Natural killer cell treated with Interleukin-12 subunit alpha and Interleukin-12 subunit beta and Interleukin-15 and Interleukin-18, amount 100 ng/mL, for 72 hours (primary cell): Measurements from ENCODE around the gene SP1. TPM values are rescaled to one million over a fixed set of nuclear protein-coding genes. Genes with fewer than 3 reads are reported as not detected.
"Not testable (repeated sequence)": the region's sequence is repeated elsewhere in the genome, so short reads cannot be mapped to it uniquely, and the experiment has no call there.

ENCODE experiments used
- ATAC-seq, 2 donors: fragments of 150-1000 bp; cut with Tn5 transposase in 1 of 2; sonication (Bioruptor Pico), chemical (Tn5 transposase) in 1 of 2; 2 replicates each; pipeline ENCODE4 v1.10.0; 2021
- DNase-seq: peaks from one replicate; pipeline ENCODE4 v3.0.0; 2022; ENCODE audit warnings: low spot score
- H3K27ac Mint-ChIP-seq, 2 donors: 1 replicate in 1 of 2; 2 replicates in 1 of 2; pipeline ENCODE4 v1.8.0; 2022; ENCODE audit warnings: mixed read lengths in 2 of 2, mild to moderate bottlenecking in 1 of 2, moderate library complexity in 1 of 2
- H3K27me3 Mint-ChIP-seq, 2 donors: 1 replicate in 1 of 2; 2 replicates in 1 of 2; pipeline ENCODE4 v1.8.0; 2022; ENCODE audit warnings: mixed read lengths in 2 of 2
- H3K36me3 Mint-ChIP-seq: one replicate; pipeline ENCODE4 v1.8.0; 2022; ENCODE audit warnings: mixed read lengths
- H3K4me1 Mint-ChIP-seq, 2 donors: 1 replicate in 1 of 2; 2 replicates in 1 of 2; pipeline ENCODE4 v1.8.0; 2022; ENCODE audit warnings: low read depth in 2 of 2, mixed read lengths in 2 of 2, mild to moderate bottlenecking in 1 of 2
- H3K4me3 Mint-ChIP-seq: one replicate; pipeline ENCODE4 v1.8.0; 2022; ENCODE audit warnings: mixed read lengths
- H3K9me3 Mint-ChIP-seq: 2 replicates; pipeline ENCODE4 v1.8.0; 2022; ENCODE audit warnings: mixed read lengths
- total RNA-seq, 2 donors: library from RNA; stranded (reverse); gene quantifications; one replicate each; pipeline ENCODE4 v1.2.3, GENCODE V29; 2022

SP1 gene
- total RNA-seq, 2 donors from 2014 or later = 56.8 to 68.1 TPM

DNA sequence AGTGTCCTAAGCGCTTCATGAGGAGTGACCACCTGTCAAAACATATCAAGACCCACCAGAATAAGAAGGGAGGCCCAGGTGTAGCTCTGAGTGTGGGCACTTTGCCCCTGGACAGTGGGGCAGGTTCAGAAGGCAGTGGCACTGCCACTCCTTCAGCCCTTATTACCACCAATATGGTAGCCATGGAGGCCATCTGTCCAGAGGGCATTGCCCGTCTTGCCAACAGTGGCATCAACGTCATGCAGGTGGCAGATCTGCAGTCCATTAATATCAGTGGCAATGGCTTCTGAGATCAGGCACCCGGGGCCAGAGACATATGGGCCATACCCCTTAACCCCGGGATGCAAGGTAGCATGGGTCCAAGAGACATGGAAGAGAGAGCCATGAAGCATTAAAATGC, 31.0 kb downstream of the SP1 start:
- ATAC-seq (no peak), DNase-seq (no peak)
- peaks cover 17 to 19% of the 10 kb centered on the region in 2 donors for H3K4me1 Mint-ChIP-seq
- no peak overlapping the region for H3K27ac Mint-ChIP-seq
- H3K4me3 Mint-ChIP-seq = no peak overlapping the region
- H3K9me3 Mint-ChIP-seq = no peaks in the 10 kb centered on the region
- no peaks in the 10 kb centered on the region for H3K27me3 Mint-ChIP-seq
- peaks cover 21% of the 10 kb centered on the region for H3K36me3 Mint-ChIP-seq

GRCh38 chr12:53413485-53414204, 33.7 kb downstream of the SP1 start:
- H3K4me3 Mint-ChIP-seq = no peak overlapping the region

DNA sequence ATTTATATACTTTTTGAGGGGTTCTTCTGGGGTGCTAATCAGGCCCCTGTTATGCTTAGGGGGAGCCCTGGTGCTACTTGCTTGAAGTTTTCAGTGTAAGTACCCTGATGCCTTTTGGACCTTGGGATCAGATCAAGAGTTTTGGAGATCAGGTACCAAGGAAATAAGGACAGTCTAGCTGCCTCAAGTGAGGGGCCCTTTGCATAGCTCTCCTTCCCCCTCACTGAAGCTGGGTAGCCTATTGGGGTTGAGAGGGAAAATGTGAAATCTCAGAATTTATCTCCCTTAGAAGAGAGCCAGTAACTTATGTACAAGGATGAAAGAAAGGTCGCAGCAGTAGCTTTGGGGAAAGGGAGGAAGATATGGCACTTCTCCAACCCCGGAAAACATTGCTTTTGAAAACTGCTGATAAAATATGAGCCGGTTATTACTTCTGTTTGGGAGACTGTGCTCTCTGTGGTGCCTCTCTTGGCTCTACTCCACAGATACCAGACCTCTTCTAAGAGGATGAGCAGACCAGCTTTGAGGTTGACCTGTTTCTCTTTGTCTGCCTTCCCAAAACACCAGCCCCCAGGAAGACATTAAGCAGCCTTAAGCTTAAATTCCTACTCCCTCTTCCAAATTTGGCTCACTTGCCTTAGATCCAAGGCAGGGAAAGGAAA, 34.9 kb downstream of the SP1 start:
- Mint-ChIP-seq H3K27me3 (no peaks in the 10 kb centered on the region), H3K4me3 (no peak overlapping the region), H3K4me1 (peaks cover 19 to 20% of the 10 kb centered on the region in 2 donors), H3K36me3 (peaks cover 14% of the 10 kb centered on the region), H3K9me3 (no peaks in the 10 kb centered on the region), H3K27ac (no peak overlapping the region)
- ATAC-seq (no peak), DNase-seq (no peak)

More at GRCh38 chr12:53413485-53414204, 33.7 kb downstream of the SP1 start:
- H3K36me3 Mint-ChIP-seq = peaks cover 21% of the 10 kb centered on the region
- DNase-seq = no peak
- peak overlapping the region; percentile 39 to 71 for H3K27ac Mint-ChIP-seq
- ATAC-seq = no peak
- no peaks in the 10 kb centered on the region for H3K27me3 Mint-ChIP-seq
- H3K9me3 Mint-ChIP-seq = no peaks in the 10 kb centered on the region
- H3K4me1 Mint-ChIP-seq = peaks cover 18 to 19% of the 10 kb centered on the region in 2 donors

- not testable (repeated sequence) for DNase-seq, H3K9me3 Mint-ChIP-seq
Measured at GRCh38 chr12:53415752-53416389, 35.9 kb downstream of the SP1 start.

DNA sequence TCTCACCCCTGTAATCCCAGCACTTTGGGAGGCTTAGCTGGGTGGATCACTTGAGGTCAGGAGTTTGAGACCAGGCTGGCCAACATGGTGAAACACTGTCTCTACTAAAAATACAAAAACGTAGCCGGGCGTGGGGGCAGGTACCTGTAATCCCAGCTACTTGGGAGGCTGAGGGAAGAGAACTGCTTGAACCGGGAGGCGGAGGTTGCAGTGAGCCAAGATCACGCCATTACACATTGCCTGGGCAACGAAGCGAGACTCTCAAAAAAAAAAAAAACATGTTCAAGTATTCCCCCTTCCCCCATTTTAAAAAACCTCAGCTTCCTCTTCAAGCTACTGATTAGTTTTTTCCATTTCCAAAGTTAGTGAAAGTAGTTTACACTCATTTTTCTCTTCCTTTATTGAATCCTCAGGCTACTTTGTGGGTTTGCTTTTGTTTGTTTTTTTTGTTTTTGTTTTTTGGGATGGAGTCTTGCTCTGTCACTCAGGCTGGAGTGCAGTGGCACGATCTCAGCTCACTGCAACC, 37.4 kb downstream of the SP1 start:
- not testable (repeated sequence) for H3K27me3 Mint-ChIP-seq, H3K27ac Mint-ChIP-seq, ATAC-seq, DNase-seq, H3K36me3 Mint-ChIP-seq, H3K4me3 Mint-ChIP-seq, H3K9me3 Mint-ChIP-seq
- H3K4me1 Mint-ChIP-seq = peaks cover 19 to 20% of the 10 kb centered on the region in 2 donors

More at GRCh38 chr12:53415752-53416389, 35.9 kb downstream of the SP1 start:
- not testable (repeated sequence) for H3K36me3 Mint-ChIP-seq, ATAC-seq, H3K4me3 Mint-ChIP-seq, H3K27me3 Mint-ChIP-seq
- Mint-ChIP-seq H3K4me1 (peaks cover 19 to 20% of the 10 kb centered on the region in 2 donors), H3K27ac (peak overlapping the region; percentile 19 to 20)

DNA sequence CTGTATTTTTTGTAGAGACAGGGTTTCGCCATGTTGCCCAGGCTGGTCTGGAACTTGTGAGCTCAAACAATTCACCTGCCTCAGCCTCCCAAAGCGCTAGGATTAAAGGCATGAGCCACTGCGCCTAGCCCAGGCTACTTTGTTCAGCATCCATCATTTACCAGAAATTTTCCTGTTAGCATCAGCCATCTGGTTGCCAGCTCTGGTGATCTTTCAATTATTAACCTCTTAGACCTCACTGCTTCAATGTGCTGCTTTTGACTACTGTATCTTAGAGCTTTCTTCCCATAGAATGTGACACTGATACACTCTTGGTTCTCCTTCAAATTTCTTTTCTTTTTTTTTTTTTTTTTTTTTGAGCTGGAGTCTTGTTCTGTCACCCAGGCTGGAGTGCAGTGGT, 38.2 kb downstream of the SP1 start:
- peaks cover 11 to 13% of the 10 kb centered on the region in 2 donors for H3K4me1 Mint-ChIP-seq
- H3K36me3 Mint-ChIP-seq = no peaks in the 10 kb centered on the region
- H3K4me3 Mint-ChIP-seq = no peak overlapping the region
- no peak for ATAC-seq
- peak overlapping the region in 1 of 2 donors; percentile 8 for H3K27ac Mint-ChIP-seq
- H3K9me3 Mint-ChIP-seq = no peaks in the 10 kb centered on the region
- DNase-seq = no peak
- no peaks in the 10 kb centered on the region for H3K27me3 Mint-ChIP-seq

DNA sequence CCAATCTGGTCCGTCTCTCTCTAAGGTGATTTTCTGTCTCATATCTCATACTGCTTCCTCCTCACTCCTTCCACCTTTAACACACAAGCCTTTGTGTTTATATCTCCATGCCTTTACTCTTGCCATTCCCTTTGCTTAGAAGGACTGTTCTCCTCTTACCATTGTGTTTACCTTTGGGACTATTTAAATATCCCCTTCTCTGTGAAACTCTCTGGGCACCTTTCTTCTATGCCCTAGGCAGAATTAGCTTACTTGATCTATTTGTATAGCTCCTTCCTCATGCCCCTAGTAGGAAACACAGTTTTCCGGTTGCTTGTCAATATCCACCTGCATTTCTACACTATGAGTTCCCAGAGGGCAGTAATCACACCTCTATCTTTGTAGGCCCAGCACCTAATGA, 39.8 kb downstream of the SP1 start:
- ATAC-seq (no peak), DNase-seq (no peak)
- Mint-ChIP-seq H3K4me3 (no peak overlapping the region), H3K36me3 (no peaks in the 10 kb centered on the region), H3K27me3 (no peaks in the 10 kb centered on the region), H3K4me1 (peaks cover 7 to 11% of the 10 kb centered on the region in 2 donors), H3K9me3 (no peaks in the 10 kb centered on the region), H3K27ac (no peak overlapping the region)

DNA sequence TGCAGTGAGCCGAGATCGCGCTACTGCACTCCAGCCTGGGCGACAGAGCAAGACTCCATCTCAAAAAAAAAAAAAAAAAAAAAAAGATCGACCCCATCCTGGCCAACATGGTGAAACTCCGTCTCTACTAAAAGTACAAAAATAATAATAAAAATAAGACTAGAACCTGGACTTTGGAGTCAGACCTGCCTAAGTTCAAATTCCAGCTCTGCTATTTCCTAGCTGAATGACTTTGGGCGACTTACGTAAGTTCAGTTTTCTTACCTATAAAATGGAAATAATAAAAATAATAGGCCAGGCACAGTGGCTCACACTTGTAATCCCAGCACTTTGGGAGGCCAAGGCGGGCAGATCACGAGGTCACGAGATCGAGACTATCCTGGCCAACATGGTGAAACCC, 42.3 kb downstream of the SP1 start:
- H3K4me3 Mint-ChIP-seq, H3K27me3 Mint-ChIP-seq, ATAC-seq, DNase-seq, H3K9me3 Mint-ChIP-seq, H3K36me3 Mint-ChIP-seq, H3K27ac Mint-ChIP-seq: not testable (repeated sequence)
- peaks cover 7 to 11% of the 10 kb centered on the region in 2 donors for H3K4me1 Mint-ChIP-seq

DNA sequence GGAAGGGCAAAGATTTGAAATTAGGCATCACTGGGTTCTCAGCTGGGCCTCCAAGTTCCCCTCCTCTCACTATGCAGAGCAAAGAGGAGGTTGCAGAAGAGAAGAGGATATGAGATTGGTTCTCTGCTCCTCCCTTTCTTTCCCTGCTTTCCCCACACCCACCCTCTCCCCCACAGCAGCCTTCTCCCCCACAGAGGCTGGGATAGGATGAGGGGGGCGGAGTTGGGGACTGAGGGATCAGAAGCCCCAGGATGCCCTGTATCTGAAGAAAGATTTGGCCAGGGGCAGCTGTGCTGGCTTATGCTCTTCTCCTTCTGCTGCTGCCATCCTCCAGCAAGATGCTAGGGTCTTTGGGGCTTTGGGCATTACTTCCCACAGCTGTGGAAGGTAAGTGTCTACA, 43.6 kb downstream of the SP1 start, which contains the start of gene AMHR2:
Gene AMHR2 (plus strand): TSS at position 259 of the 400 bp plus-strand sequence. CDS start 80 bp downstream, at position 339.
- Mint-ChIP-seq H3K36me3 (no peaks in the 10 kb centered on the region), H3K27ac (no peak within 1 kb of the TSS), H3K9me3 (no peaks in the 10 kb centered on the region), H3K27me3 (no peaks in the 10 kb centered on the region), H3K4me1 (peaks cover 7 to 8% of the 10 kb centered on the region in 2 donors), H3K4me3 (no peak within 1 kb of the TSS)
- ATAC-seq = no peak
- no peak for DNase-seq

GRCh38 chr12:53424626-53425514, 44.9 kb downstream of the SP1 start:
- Mint-ChIP-seq H3K4me3 (no peak overlapping the region), H3K27me3 (no peaks in the 10 kb centered on the region), H3K9me3 (no peaks in the 10 kb centered on the region), H3K36me3 (no peaks in the 10 kb centered on the region), H3K27ac (no peak overlapping the region), H3K4me1 (peaks cover 5 to 7% of the 10 kb centered on the region in 2 donors)
- ATAC-seq (no peak), DNase-seq (no peak)

- H3K4me3 Mint-ChIP-seq = no peak overlapping the region
- H3K27me3 Mint-ChIP-seq = no peaks in the 10 kb centered on the region
- H3K27ac Mint-ChIP-seq = no peak overlapping the region
- H3K36me3 Mint-ChIP-seq = no peaks in the 10 kb centered on the region
- H3K4me1 Mint-ChIP-seq = peaks cover 5 to 7% of the 10 kb centered on the region in 2 donors
- DNase-seq (no peak), ATAC-seq (no peak)
- H3K9me3 Mint-ChIP-seq = no peaks in the 10 kb centered on the region
Measured at GRCh38 chr12:53425515-53426150, 45.7 kb downstream of the SP1 start.

DNA sequence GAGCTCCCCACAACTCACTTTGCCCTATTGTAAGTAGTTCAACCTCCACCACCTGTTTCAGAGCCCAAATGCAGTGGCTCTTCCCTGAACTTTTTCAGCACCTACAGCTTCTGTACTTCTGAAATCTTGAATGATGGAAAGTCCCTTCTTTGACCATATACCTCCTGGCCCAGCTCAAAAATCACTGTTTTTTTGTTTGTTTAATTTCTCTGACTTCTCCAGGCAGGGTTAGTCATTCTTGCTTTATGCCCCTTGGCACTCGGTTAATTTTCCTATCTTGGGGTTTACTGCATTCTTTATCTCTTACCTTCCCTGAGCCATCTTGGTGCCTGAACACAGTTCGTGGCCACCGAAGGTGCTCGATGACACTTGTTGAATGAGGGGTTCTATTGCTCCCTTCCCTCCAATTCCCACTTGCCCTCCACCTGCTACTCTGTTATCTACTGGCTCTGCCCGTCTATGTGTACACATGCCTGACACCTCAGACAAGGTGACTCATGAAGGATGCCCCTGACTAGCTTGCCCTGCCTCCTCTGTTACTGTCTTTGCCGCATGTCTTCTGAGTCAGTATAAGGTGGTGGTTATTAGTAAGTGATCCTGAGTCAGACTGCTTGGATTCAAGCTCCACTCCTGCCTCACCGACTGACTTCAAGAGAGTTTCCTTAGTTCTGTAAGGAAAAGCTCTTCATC, 48.1 kb downstream of the SP1 start:
- Mint-ChIP-seq H3K36me3 (no peaks in the 10 kb centered on the region), H3K27ac (peak overlapping the region in 1 of 2 donors; percentile 10), H3K4me1 (no peaks in the 10 kb centered on the region), H3K9me3 (no peaks in the 10 kb centered on the region), H3K27me3 (no peaks in the 10 kb centered on the region), H3K4me3 (no peak overlapping the region)
- DNase-seq (no peak), ATAC-seq (peak; percentile 48 to 88)
